ENCODE results near the gene PHAF1.

Gene PHAF1

DNA sequence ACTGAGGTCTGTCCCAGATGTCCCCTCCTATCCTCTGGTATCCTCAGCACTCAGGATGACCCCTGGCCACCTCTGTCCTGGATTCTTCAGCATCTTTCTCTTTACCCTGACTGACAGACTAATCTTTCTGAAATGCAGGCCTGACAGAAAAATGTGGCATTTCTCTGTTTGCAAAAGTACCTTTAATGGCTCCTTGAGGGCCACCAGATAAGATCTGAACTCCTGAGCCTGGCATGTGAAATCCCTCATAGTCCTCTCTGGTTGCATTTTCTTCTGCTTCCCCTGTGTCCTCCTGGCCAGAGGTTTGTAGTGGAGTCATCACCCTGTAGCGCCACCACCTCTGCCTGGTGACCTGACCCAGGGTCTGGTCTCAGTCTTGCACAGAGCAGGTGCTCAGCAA, 87.1 kb downstream of the PHAF1 start:
- DNase-seq (ENCODE audit: low spot score): no peak

DNA sequence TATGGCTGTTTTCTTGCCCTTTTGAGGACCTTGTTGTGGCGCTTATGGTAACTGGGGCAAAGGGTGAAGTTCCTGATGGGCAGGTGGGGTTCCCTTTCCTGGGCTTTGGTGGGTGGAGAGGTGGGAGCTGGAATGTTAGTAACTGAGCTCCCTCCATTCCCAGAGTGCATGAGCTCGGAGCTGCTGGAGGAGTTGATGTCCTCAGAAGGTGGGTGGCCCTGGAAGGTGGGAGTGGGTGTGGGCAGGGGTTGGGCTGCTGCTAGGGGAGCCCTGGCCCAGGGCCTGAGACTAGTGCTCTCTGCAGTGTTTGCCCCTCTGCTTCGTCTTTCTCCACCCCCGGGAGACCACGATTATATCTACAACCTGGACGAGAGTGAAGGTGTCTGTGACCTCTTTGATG, 88.0 kb downstream of the PHAF1 start:
- DNase-seq (ENCODE audit: low spot score): no peak

Measured in AG08396 (cell line).